GM12891 (cell line): Measurements from ENCODE around the gene BACE2.

Experiments
- POLR2A ChIP-seq: IDR thresholded peaks from 2 replicates; pipeline ENCODE4 v1.6.1; 2011; ENCODE audit warnings: low read depth, low read length, control low read depth
- POLR2AphosphoS5 ChIP-seq: IDR thresholded peaks from 2 replicates; pipeline ENCODE4 v1.6.1; 2011; ENCODE audit warnings: low read depth, low read length, control low read depth
- POU2F2 ChIP-seq: IDR thresholded peaks from 2 replicates; pipeline ENCODE4 v1.6.1; 2011; ENCODE audit warnings: low read depth, mild to moderate bottlenecking, control low read depth, low read length, moderate library complexity

DNA sequence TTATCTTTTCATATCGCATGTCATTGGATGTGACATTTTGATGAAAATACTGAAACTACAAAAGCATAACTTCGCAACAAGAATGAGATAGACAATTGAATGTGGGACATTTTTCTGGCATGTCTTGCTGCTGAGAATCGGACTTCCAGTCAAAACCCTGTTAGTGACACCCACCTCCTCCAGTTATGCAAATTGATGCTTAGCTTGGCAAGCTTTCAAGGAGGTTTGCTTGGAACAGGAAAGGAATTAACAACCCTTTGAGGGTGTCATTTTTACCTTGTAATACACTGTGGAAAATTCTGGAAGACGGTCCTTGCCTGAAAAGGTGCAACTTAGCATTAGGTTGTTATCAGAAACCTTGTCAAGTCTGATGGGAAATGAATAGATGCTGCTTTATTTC lies 109.9 kb downstream of the BACE2 start:
- TF ChIP-seq POLR2AphosphoS5 (no peak), POLR2A (no peak), POU2F2 (no peak)
